SK-N-SH treated with all-trans-retinoic acid at 6 μM for 48 hours (cell line): Measurements from ENCODE around the gene PKIG.
"Not testable (repeated sequence)": the region's sequence is repeated elsewhere in the genome, so short reads cannot be mapped to it uniquely, and the experiment has no call there.

Experiments
- ATAC-seq: fragments of 200-7000 bp; cut with Tn5 transposase; 3 replicates; pipeline ENCODE4 v1.9.1; 2020; ENCODE audit warnings: mild to moderate bottlenecking, moderate library complexity
- ARNTL ChIP-seq: fragments of 450-650 bp; formaldehyde crosslinking; IDR thresholded peaks from 2 replicates; pipeline ENCODE4 v1.5.0; 2020; ENCODE audit warnings: low read depth, mild to moderate bottlenecking, moderate library complexity, borderline replicate concordance
- BACH2 ChIP-seq: fragments of 250-450 bp; sonication (Bioruptor Pico); IDR thresholded peaks from 2 replicates; pipeline ENCODE4 v1.9.0; 2021; ENCODE audit warnings: mild to moderate bottlenecking, borderline replicate concordance
- CREB5 ChIP-seq: fragments of 250-450 bp; sonication (Bioruptor Pico); IDR thresholded peaks from 2 replicates; pipeline ENCODE4 v1.5.1; 2020; ENCODE audit warnings: low read depth, mild to moderate bottlenecking, moderate library complexity
- CSDC2 ChIP-seq: fragments of 250-450 bp; sonication (Bioruptor Pico); IDR thresholded peaks from 2 replicates; pipeline ENCODE4 v1.5.0; 2020; ENCODE audit warnings: mild to moderate bottlenecking, moderate library complexity
- CSRNP3 ChIP-seq: fragments of 250-450 bp; sonication (Bioruptor Pico); IDR thresholded peaks from 2 replicates; pipeline ENCODE4 v1.5.1; 2021; ENCODE audit warnings: mild to moderate bottlenecking, moderate library complexity
- ESRRG ChIP-seq: fragments of 250-450 bp; sonication (Bioruptor Pico); IDR thresholded peaks from 2 replicates; pipeline ENCODE4 v1.6.1; 2021; ENCODE audit warnings: mild to moderate bottlenecking
- GLIS3 ChIP-seq: fragments of 250-450 bp; sonication (Bioruptor Pico); IDR thresholded peaks from 2 replicates; pipeline ENCODE4 v1.5.0; 2020; ENCODE audit warnings: mild to moderate bottlenecking, moderate library complexity
- ISL1 ChIP-seq: fragments of 250-450 bp; sonication (Bioruptor Pico); IDR thresholded peaks from 2 replicates; pipeline ENCODE4 v2.1.2; 2022; ENCODE audit warnings: mild to moderate bottlenecking, moderate library complexity
- OSR1 ChIP-seq: fragments of 250-450 bp; sonication (Bioruptor Pico); IDR thresholded peaks from 2 replicates; pipeline ENCODE4 v1.8.0; 2022; ENCODE audit warnings: moderate library complexity, mild to moderate bottlenecking, inconsistent platforms
- POU6F1 ChIP-seq: fragments of 250-450 bp; sonication (Bioruptor Pico); IDR thresholded peaks from 2 replicates; pipeline ENCODE4 v1.8.0; 2021; ENCODE audit warnings: low read depth, mild to moderate bottlenecking, moderate library complexity, borderline replicate concordance
- PPARA ChIP-seq: fragments of 250-450 bp; sonication (Bioruptor Pico); IDR thresholded peaks from 2 replicates; pipeline ENCODE4 v1.5.0; 2020; ENCODE audit warnings: mild to moderate bottlenecking, borderline replicate concordance
- RARB ChIP-seq: fragments of 250-450 bp; sonication (Bioruptor Pico); IDR thresholded peaks from 2 replicates; pipeline ENCODE4 v1.8.0; 2021; ENCODE audit warnings: mild to moderate bottlenecking, moderate library complexity
- SNAI2 ChIP-seq: fragments of 250-450 bp; sonication (Bioruptor Pico); IDR thresholded peaks from 2 replicates; pipeline ENCODE4 v1.5.0; 2020; ENCODE audit warnings: mild to moderate bottlenecking, moderate library complexity
- TOX ChIP-seq: fragments of 250-450 bp; sonication (Bioruptor Pico); IDR thresholded peaks from 2 replicates; pipeline ENCODE4 v1.8.0; 2021; ENCODE audit warnings: mild to moderate bottlenecking, moderate library complexity, borderline replicate concordance
- TSHZ2 ChIP-seq: fragments of 250-450 bp; sonication (Bioruptor Pico); IDR thresholded peaks from 2 replicates; pipeline ENCODE4 v1.5.0; 2020; ENCODE audit warnings: mild to moderate bottlenecking, moderate library complexity
- ZFP3 ChIP-seq: fragments of 250-450 bp; sonication (Bioruptor Pico); IDR thresholded peaks from 2 replicates; pipeline ENCODE4 v1.5.0; 2020; ENCODE audit warnings: mild to moderate bottlenecking, moderate library complexity
- ZNF70 ChIP-seq: fragments of 450-650 bp; formaldehyde crosslinking; IDR thresholded peaks from 2 replicates; pipeline ENCODE4 v1.5.0; 2020; ENCODE audit warnings: mild to moderate bottlenecking, moderate library complexity
- ZNF8 ChIP-seq: fragments of 450-650 bp; formaldehyde crosslinking; IDR thresholded peaks from 2 replicates; pipeline ENCODE4 v1.5.0; 2020; ENCODE audit warnings: mild to moderate bottlenecking, moderate library complexity

PKIG gene

GRCh38 chr20:44585057-44585963, 2.9 kb downstream of the PKIG start:
- no peak for TF ChIP-seq RARB (CRISPR knock-in tag)
- no peak for TF ChIP-seq ZFP3
- no peak for TF ChIP-seq SNAI2 (CRISPR knock-in tag)
- TF ChIP-seq ISL1: no peak
- TF ChIP-seq ESRRG (CRISPR knock-in tag): no peak
- TF ChIP-seq ZNF8 (CRISPR knock-in tag): no peak
- TF ChIP-seq GLIS3 (CRISPR knock-in tag): no peak
- no peak for TF ChIP-seq PPARA (CRISPR knock-in tag)
- TF ChIP-seq CSDC2 (CRISPR knock-in tag): no peak
- no peak for TF ChIP-seq CREB5 (CRISPR knock-in tag)
- TF ChIP-seq BACH2 (CRISPR knock-in tag): no peak
- ATAC-seq: no peak

- ATAC-seq: no peak
- no peak for TF ChIP-seq ARNTL (CRISPR knock-in tag)
- TF ChIP-seq CSDC2 (CRISPR knock-in tag): no peak
- no peak for TF ChIP-seq BACH2 (CRISPR knock-in tag)
- TF ChIP-seq PPARA (CRISPR knock-in tag): no peak
- no peak for TF ChIP-seq ISL1
- TF ChIP-seq POU6F1 (CRISPR knock-in tag): no peak
- TF ChIP-seq SNAI2 (CRISPR knock-in tag): no peak
- TF ChIP-seq CREB5 (CRISPR knock-in tag): no peak
- no peak for TF ChIP-seq OSR1 (CRISPR knock-in tag)
- no peak for TF ChIP-seq ZNF70 (CRISPR knock-in tag)
- TF ChIP-seq RARB (CRISPR knock-in tag): no peak
- TF ChIP-seq CSRNP3 (CRISPR knock-in tag): no peak
- TF ChIP-seq, all 23 proteins: peak for 0
Measured at GRCh38 chr20:44586289-44586911, 4.0 kb downstream of the PKIG start.

- peak; percentile 19; the same call in 2 of the 3 replicates for ATAC-seq
- TF ChIP-seq ISL1 (peak; percentile 39; the same call in 1 of the 2 replicates), POU6F1 (CRISPR knock-in tag) (no peak), ZNF8 (CRISPR knock-in tag) (no peak), TOX (CRISPR knock-in tag) (no peak), RARB (CRISPR knock-in tag) (no peak), ZNF70 (CRISPR knock-in tag) (no peak), TSHZ2 (CRISPR knock-in tag) (no peak), ZFP3 (no peak)
Measured at GRCh38 chr20:44587035-44587980, 4.9 kb downstream of the PKIG start.

GRCh38 chr20:44588321-44588720, 5.9 kb downstream of the PKIG start:
- not testable (repeated sequence) for ATAC-seq
